ENCODE measurements around the gene ATRNL1.

GRCh38 chr10:115514895-115515294 lies 421.7 kb downstream of the ATRNL1 start:
- TF ChIP-seq POLR2A (IDR thresholded peaks at IDR 0.05) (no peak), CTCF (IDR thresholded peaks at IDR 0.05) (no peak)

Data from prostate gland (tissue), 2 donors.